IMR-90 (cell line): ENCODE measurements around the gene UCHL5. TPM values are rescaled to one million over a fixed set of nuclear protein-coding genes. Genes with fewer than 3 reads are reported as not detected.

Experiments used
- ATAC-seq: fragments of 200-7000 bp; cut with Tn5 transposase; 2 replicates; pipeline ENCODE4 v1.9.1; 2020; ENCODE audit warnings: low read depth, mild to moderate bottlenecking, moderate library complexity
- BruUV-seq: library from RNA; stranded (reverse); fragments of 400-500 nt; replicated peaks from 2 replicates; lab custom pipeline; 2021; lab: Mats Ljungman, UMichigan
- CTCF ChIA-PET: fragments of 300-600 bp; formaldehyde crosslinking; extraction: SDS; loops from one replicate; lab custom pipeline; 2021; ENCODE audit warnings: antibody characterized with exemption; lab: Yijun Ruan, JAX
- POLR2A ChIA-PET: fragments of 300-600 bp; sonication (Branson Sonifier 250); formaldehyde crosslinking; loops from one replicate; lab custom pipeline; 2022; ENCODE audit warnings: antibody characterized with exemption; ENCODE audit not compliant: unreplicated experiment; lab: Charles Lee
- DNase-seq: peaks from one replicate; pipeline ENCODE4 v3.0.0; 2013
- H2AFZ ChIP-seq: replicated peaks from 2 replicates; pipeline ENCODE3; 2013; ENCODE audit warnings: low read length, mild to moderate bottlenecking; ENCODE audit not compliant: poor library complexity
- H2AK5ac ChIP-seq: 2 replicates; pipeline ENCODE4 v1.6.1; 2013; ENCODE audit warnings: low read depth, low read length, inconsistent platforms
- H2AK9ac ChIP-seq: replicated peaks from 2 replicates; pipeline ENCODE3; 2013; ENCODE audit warnings: mild to moderate bottlenecking, low read depth, low read length, moderate library complexity; ENCODE audit not compliant: poor library complexity
- H2BK120ac ChIP-seq: 2 replicates; pipeline ENCODE4 v1.6.1; 2013; ENCODE audit warnings: low read depth, low read length, inconsistent platforms
- H2BK15ac ChIP-seq: 3 replicates; pipeline ENCODE4 v1.6.1; 2013; ENCODE audit warnings: low read depth, low read length, inconsistent platforms
- H2BK20ac ChIP-seq: 2 replicates; pipeline ENCODE4 v1.6.1; 2013; ENCODE audit warnings: low read depth, mild to moderate bottlenecking, inconsistent platforms, low read length, moderate library complexity
- H2BK5ac ChIP-seq: 2 replicates; pipeline ENCODE4 v1.6.1; 2013; ENCODE audit warnings: mild to moderate bottlenecking, low read depth, low read length, inconsistent platforms; ENCODE audit not compliant: poor library complexity, severe bottlenecking
- H3K14ac ChIP-seq: replicated peaks from 2 replicates; pipeline ENCODE4 v1.6.1; 2013; ENCODE audit warnings: low read depth, low read length, inconsistent platforms
- H3K18ac ChIP-seq: 2 replicates; pipeline ENCODE4 v1.6.1; 2013; ENCODE audit warnings: low read depth, low read length, control low read depth
- H3K23ac ChIP-seq: 2 replicates; pipeline ENCODE4 v1.6.1; 2013; ENCODE audit warnings: low read depth, low read length, inconsistent platforms
- H3K27ac ChIP-seq: 2 replicates; pipeline ENCODE4 v1.5.1; 2013; ENCODE audit warnings: mild to moderate bottlenecking, control low read depth, low read length; ENCODE audit not compliant: insufficient read depth
- H3K27me3 ChIP-seq: 2 replicates; pipeline ENCODE4 v1.6.1; 2013; ENCODE audit warnings: low read length; ENCODE audit not compliant: control insufficient read depth, insufficient read depth
- H3K36me3 ChIP-seq: 2 replicates; pipeline ENCODE4 v1.6.1; 2013; ENCODE audit warnings: low read length, mixed read lengths; ENCODE audit not compliant: control insufficient read depth, insufficient read depth
- H3K4ac ChIP-seq: 2 replicates; pipeline ENCODE4 v1.6.1; 2013; ENCODE audit warnings: low read depth, low read length, inconsistent platforms
- H3K4me1 ChIP-seq: 2 replicates; pipeline ENCODE4 v1.6.1; 2013; ENCODE audit warnings: low read length, mixed read lengths; ENCODE audit not compliant: control insufficient read depth, insufficient read depth
- H3K4me2 ChIP-seq: 2 replicates; pipeline ENCODE4 v1.6.1; 2013; ENCODE audit warnings: low read depth, mild to moderate bottlenecking, control low read depth, low read length, moderate library complexity
- H3K4me3 ChIP-seq: 2 replicates; pipeline ENCODE4 v1.5.1; 2013; ENCODE audit warnings: low read depth, mild to moderate bottlenecking, control low read depth, low read length, moderate library complexity; ENCODE audit not compliant: insufficient read depth
- H3K56ac ChIP-seq: 2 replicates; pipeline ENCODE4 v1.6.1; 2013; ENCODE audit warnings: low read length, inconsistent platforms; ENCODE audit not compliant: insufficient read depth; ENCODE audit errors: extremely low read depth
- H3K79me1 ChIP-seq, 2 experiments: 2 replicates each; pipeline ENCODE4 v1.6.1; 2013; ENCODE audit warnings: low read length in 2 of 2, inconsistent platforms in 1 of 2, low read depth in 1 of 2
- H3K9ac ChIP-seq: 2 replicates; pipeline ENCODE4 v1.6.1; 2013; ENCODE audit warnings: low read depth, low read length, control low read depth
- H3K9me1 ChIP-seq: 2 replicates; pipeline ENCODE4 v1.6.1; 2013; ENCODE audit warnings: low read length, inconsistent platforms; ENCODE audit not compliant: insufficient read depth
- H3K9me3 ChIP-seq: 2 replicates; pipeline ENCODE4 v1.6.1; 2013; ENCODE audit warnings: low read length; ENCODE audit not compliant: control insufficient read depth, insufficient read depth
- H4K20me1 ChIP-seq: 2 replicates; pipeline ENCODE4 v1.6.1; 2013; ENCODE audit warnings: low read length, inconsistent platforms; ENCODE audit not compliant: insufficient read depth
- H4K5ac ChIP-seq: 2 replicates; pipeline ENCODE4 v1.6.1; 2013; ENCODE audit warnings: mild to moderate bottlenecking, low read depth, low read length, control low read depth
- H4K8ac ChIP-seq, 2 experiments: 2 replicates each; pipeline ENCODE4 v1.6.1; 2013; ENCODE audit warnings: low read depth in 2 of 2, low read length in 2 of 2, control low read depth in 1 of 2, inconsistent platforms in 1 of 2
- H4K91ac ChIP-seq: 2 replicates; pipeline ENCODE4 v1.6.1; 2013; ENCODE audit warnings: low read depth, low read length, inconsistent platforms; ENCODE audit not compliant: insufficient read depth
- BHLHE40 ChIP-seq: fragments of 150-350 bp; IDR thresholded peaks from 2 replicates; pipeline ENCODE4 v1.6.1; 2016; ENCODE audit warnings: mild to moderate bottlenecking, low read depth, low read length
- CEBPB ChIP-seq: IDR thresholded peaks from 2 replicates; pipeline ENCODE4 v1.6.1; 2012; ENCODE audit warnings: low read depth, low read length, improper control_type of control experiment
- CHD1 ChIP-seq: IDR thresholded peaks from 2 replicates; pipeline ENCODE4 v1.6.1; 2012; ENCODE audit warnings: low read depth, low read length, improper control_type of control experiment
- FOS ChIP-seq: fragments of 150-350 bp; IDR thresholded peaks from 2 replicates; pipeline ENCODE4 v1.6.1; 2016; ENCODE audit warnings: low read depth, low read length
- MAFK ChIP-seq: IDR thresholded peaks from 2 replicates; pipeline ENCODE4 v1.6.1; 2012; ENCODE audit warnings: low read depth, low read length, improper control_type of control experiment
- MAZ ChIP-seq: IDR thresholded peaks from 2 replicates; pipeline ENCODE4 v1.6.1; 2012; ENCODE audit warnings: low read depth, mild to moderate bottlenecking, low read length, improper control_type of control experiment, moderate library complexity, borderline replicate concordance
- MXI1 ChIP-seq: IDR thresholded peaks from 2 replicates; pipeline ENCODE4 v1.6.1; 2012; ENCODE audit warnings: low read depth, mild to moderate bottlenecking, low read length, moderate library complexity, borderline replicate concordance
- NFE2L2 ChIP-seq: fragments of 150-350 bp; IDR thresholded peaks from 2 replicates; pipeline ENCODE4 v1.6.1; 2016; ENCODE audit warnings: low read depth, mild to moderate bottlenecking, low read length
- POLR2A ChIP-seq: IDR thresholded peaks from 2 replicates; pipeline ENCODE4 v1.6.1; 2012; ENCODE audit warnings: mild to moderate bottlenecking, low read depth, low read length
- RAD21 ChIP-seq: IDR thresholded peaks from 2 replicates; pipeline ENCODE4 v1.6.1; 2012; ENCODE audit warnings: low read length, improper control_type of control experiment
- RCOR1 ChIP-seq: IDR thresholded peaks from 2 replicates; pipeline ENCODE4 v1.6.1; 2012; ENCODE audit warnings: mild to moderate bottlenecking, low read length, improper control_type of control experiment; ENCODE audit not compliant: insufficient replicate concordance
- RFX5 ChIP-seq: IDR thresholded peaks from 2 replicates; pipeline ENCODE4 v1.8.0; 2012; ENCODE audit warnings: low read depth, mild to moderate bottlenecking, low read length, moderate library complexity
- SMC3 ChIP-seq: fragments of 150-350 bp; IDR thresholded peaks from 2 replicates; pipeline ENCODE4 v1.6.1; 2016; ENCODE audit warnings: low read depth, mild to moderate bottlenecking, antibody characterized with exemption, low read length, moderate library complexity
- WGBS, 2 experiments: methylation state at CpG; one replicate each; pipeline versions ENCODE4 v1.1.5 to v1.1.7; 2013; ENCODE audit warnings: missing lambda C conversion rate in 2 of 2; ENCODE audit not compliant: insufficient read length in 1 of 2; ENCODE audit errors: extremely low coverage in 2 of 2; 5-methylcytosine and 5-hydroxymethylcytosine counted together
- dilution Hi-C: fragments of 300-500 bp; cut with HindIII; formaldehyde crosslinking; loops from one replicate; pipeline ENCODE4 v1.14.3; 2018; ENCODE audit warnings: low sequenced_read_pairs; ENCODE audit not compliant: unreplicated experiment
- in situ Hi-C: fragments of 300-500 bp; cut with MboI; formaldehyde crosslinking; loops from 3 replicates; pipeline ENCODE4 v1.14.3; 2019; ENCODE audit warnings: low sequenced_read_pairs, inconsistent platforms, mixed read lengths
- intact Hi-C: fragments of 100-400 bp; cut with micrococcal nuclease; formaldehyde crosslinking; loops from 2 replicates; pipeline ENCODE4 v1.10.0; 2022
- polyA plus RNA-seq, 3 experiments: library from polyadenylated mRNA; depleted of rRNA; stranded (reverse); fragments of >200 nt; gene quantifications; 2 replicates each; pipeline ENCODE4 v1.2.3, GENCODE V29; 2012; ENCODE audit warnings: low replicate concordance in 1 of 3
- total RNA-seq: library from RNA; depleted of rRNA; stranded (reverse); fragments of >200 nt; gene quantifications from 2 replicates; pipeline ENCODE4 v1.2.3, GENCODE V29; 2012
- TF ChIP-seq, protein P1 (sequence below): conservative IDR thresholded peaks from 2 replicates; pipeline ENCODE4 v1.5.1; 2012; ENCODE audit warnings: mild to moderate bottlenecking, low read depth, low read length, improper control_type of control experiment
- TF ChIP-seq, protein P2 (sequence below): fragments of 150-350 bp; IDR thresholded peaks from 2 replicates; pipeline ENCODE4 v1.6.1; 2016; ENCODE audit warnings: low read depth, mild to moderate bottlenecking, low read length, moderate library complexity, borderline replicate concordance
- TF ChIP-seq, protein P3 (sequence below): fragments of 150-350 bp; IDR thresholded peaks from 2 replicates; pipeline ENCODE4 v1.6.1; 2017; ENCODE audit warnings: mild to moderate bottlenecking, antibody characterized with exemption, low read length, low read depth

The UCHL5 gene
- total and polyA plus RNA-seq, 2 of the 4 experiments (the other 2 are of a cell fraction): 12.9 to 18.4 TPM

- Histone ChIP-seq H3K4me3 (no peak overlapping the region), H3K4me1 (no peaks in the 10 kb centered on the region), H3K9me3 (no peaks in the 10 kb centered on the region), H3K9me1 (no peaks in the 10 kb centered on the region), H3K18ac (no peak overlapping the region), H3K9ac (no peak overlapping the region), H4K20me1 (no peaks in the 10 kb centered on the region), H3K27ac (no peak overlapping the region), H3K56ac (no peak overlapping the region), H2BK20ac (no peak overlapping the region), H3K4ac (no peak overlapping the region), H4K91ac (no peak overlapping the region), H3K14ac (no peak overlapping the region), H2AK5ac (no peak overlapping the region), H3K27me3 (no peaks in the 10 kb centered on the region), H4K8ac (no peak overlapping the region), H2AK9ac (no peak overlapping the region), H2BK15ac (no peak overlapping the region), H3K36me3 (no peaks in the 10 kb centered on the region), H2BK5ac (no peak overlapping the region), H2AFZ (no peak overlapping the region), H3K79me1 (peaks cover 5 to 9% of the 10 kb centered on the region in 2 experiments; a peak in 3 of 4 replicates), H3K23ac (no peak overlapping the region), H4K5ac (no peak overlapping the region), H3K4me2 (no peak overlapping the region), H2BK120ac (no peak overlapping the region)
- ChIA-PET CTCF (no interaction called here), POLR2A (no interaction called here)
- TF ChIP-seq, protein P1, sequence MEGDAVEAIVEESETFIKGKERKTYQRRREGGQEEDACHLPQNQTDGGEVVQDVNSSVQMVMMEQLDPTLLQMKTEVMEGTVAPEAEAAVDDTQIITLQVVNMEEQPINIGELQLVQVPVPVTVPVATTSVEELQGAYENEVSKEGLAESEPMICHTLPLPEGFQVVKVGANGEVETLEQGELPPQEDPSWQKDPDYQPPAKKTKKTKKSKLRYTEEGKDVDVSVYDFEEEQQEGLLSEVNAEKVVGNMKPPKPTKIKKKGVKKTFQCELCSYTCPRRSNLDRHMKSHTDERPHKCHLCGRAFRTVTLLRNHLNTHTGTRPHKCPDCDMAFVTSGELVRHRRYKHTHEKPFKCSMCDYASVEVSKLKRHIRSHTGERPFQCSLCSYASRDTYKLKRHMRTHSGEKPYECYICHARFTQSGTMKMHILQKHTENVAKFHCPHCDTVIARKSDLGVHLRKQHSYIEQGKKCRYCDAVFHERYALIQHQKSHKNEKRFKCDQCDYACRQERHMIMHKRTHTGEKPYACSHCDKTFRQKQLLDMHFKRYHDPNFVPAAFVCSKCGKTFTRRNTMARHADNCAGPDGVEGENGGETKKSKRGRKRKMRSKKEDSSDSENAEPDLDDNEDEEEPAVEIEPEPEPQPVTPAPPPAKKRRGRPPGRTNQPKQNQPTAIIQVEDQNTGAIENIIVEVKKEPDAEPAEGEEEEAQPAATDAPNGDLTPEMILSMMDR: peak; percentile 46
- TF ChIP-seq NFE2L2 (no peak), CHD1 (no peak), RCOR1 (no peak), POLR2A (no peak), FOS (no peak), RAD21 (peak; percentile 33), RFX5 (no peak), MXI1 (no peak), BHLHE40 (no peak), SMC3 (peak; percentile 48; the same call in 1 of the 2 replicates), MAZ (no peak), MAFK (no peak), CEBPB (no peak)
- TF ChIP-seq, protein P2, sequence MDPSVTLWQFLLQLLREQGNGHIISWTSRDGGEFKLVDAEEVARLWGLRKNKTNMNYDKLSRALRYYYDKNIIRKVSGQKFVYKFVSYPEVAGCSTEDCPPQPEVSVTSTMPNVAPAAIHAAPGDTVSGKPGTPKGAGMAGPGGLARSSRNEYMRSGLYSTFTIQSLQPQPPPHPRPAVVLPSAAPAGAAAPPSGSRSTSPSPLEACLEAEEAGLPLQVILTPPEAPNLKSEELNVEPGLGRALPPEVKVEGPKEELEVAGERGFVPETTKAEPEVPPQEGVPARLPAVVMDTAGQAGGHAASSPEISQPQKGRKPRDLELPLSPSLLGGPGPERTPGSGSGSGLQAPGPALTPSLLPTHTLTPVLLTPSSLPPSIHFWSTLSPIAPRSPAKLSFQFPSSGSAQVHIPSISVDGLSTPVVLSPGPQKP: no peak
- TF ChIP-seq, protein P3, sequence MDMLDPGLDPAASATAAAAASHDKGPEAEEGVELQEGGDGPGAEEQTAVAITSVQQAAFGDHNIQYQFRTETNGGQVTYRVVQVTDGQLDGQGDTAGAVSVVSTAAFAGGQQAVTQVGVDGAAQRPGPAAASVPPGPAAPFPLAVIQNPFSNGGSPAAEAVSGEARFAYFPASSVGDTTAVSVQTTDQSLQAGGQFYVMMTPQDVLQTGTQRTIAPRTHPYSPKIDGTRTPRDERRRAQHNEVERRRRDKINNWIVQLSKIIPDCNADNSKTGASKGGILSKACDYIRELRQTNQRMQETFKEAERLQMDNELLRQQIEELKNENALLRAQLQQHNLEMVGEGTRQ: no peak
- DNase-seq: peak; percentile 31
- dilution Hi-C loops: no loop called here
- ATAC-seq: peak; percentile 69
- BruUV-seq: no TSS peak
- intact Hi-C loops: loop anchor here (2.0 to 5.0 kb wide), 2 partner anchors 421 to 559 kb away; no protein-coding TSS in a partner anchor
- WGBS, 2 experiments: no CpG with 5 or more reads among the region's 2 CpGs
- in situ Hi-C loops: no loop called here
Observed at GRCh38 chr1:193031431-193031830, 27.7 kb downstream of the UCHL5 start.
